ENCODE data around the gene COTL1.
"Not testable (repeated sequence)": the region's sequence is repeated elsewhere in the genome, so short reads cannot be mapped to it uniquely, and the experiment has no call there.

Gene COTL1

DNA sequence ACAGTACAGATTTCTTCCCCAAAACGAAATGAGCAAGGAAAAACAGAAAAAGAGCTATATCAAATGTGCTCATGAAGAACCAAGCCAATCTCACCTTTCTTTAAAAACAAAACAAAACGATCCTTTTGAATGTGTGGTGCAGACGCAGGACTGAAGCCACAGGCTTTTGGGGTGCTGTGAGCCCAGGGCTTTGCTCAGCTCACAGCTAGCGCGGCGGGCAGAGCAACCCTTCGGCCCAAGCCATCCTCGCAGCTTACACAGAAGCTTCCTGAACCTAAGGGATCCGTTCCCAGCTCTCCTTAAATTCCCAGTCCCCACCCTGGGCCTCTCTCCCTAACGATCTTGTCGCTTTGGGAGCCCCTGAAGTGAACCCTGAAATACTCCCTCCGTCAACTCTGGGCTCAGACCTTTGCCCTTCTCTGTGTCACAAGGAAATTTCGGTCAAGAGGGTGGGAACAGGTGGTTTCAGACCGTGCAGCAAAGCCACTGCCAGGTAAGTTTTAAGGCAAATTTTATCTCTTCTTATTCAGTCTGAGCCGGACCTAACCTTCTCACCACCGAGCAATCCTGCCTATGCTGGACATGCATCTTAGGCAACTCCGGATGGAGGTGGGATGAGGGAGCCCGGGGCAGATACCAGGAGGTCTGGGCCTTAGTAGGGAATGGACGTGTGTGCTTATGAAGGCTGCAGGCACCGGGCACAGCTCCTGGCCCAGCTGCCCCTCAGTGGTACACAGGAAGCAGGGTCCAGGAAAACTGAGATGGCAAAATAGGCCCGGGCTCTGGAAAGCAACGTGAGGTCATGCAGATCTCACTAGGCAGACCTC, 52.0 kb downstream of the COTL1 start:
- Mint-ChIP-seq H3K4me1 (peaks cover 19% of the 10 kb centered on the region), H3K27ac (peak overlapping the region; percentile 72), H3K36me3 (peaks cover 25% of the 10 kb centered on the region), H3K4me3 (no peak overlapping the region), H3K9me3 (no peaks in the 10 kb centered on the region), H3K27me3 (no peaks in the 10 kb centered on the region)

DNA sequence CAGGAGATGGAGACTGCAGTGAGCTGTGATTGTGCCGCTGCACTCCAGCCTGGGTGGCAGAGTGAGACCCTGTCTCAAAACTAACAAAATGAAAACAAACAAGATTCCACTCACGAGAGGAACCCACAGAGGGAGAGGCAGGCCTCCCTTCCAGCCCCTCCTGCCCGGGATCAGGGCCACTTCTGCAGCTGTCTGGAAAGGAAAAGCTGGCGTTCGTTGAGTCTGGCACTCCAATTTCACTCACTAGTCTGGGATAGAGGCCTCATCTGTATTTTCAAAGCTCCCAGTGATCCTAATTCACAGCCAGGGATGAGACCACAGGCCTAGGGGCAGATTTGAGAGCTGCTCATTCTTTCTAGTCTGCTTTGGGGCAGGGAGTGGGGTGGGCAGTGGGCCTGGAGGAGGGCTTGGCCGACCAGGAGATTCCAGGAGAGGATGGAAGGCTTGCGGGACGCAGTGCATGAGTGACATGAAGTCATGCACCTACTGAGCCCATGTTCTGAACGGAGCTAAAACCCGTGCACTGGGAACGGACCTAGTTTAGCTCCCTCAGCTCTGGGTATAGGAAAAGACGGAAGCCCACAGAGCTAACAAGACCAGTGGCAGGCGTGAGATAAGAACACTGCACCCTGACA, 54.0 kb downstream of the COTL1 start:
- Mint-ChIP-seq H3K4me1 (peaks cover 15% of the 10 kb centered on the region), H3K36me3 (peaks cover 13% of the 10 kb centered on the region), H3K27me3 (no peaks in the 10 kb centered on the region), H3K27ac (no peak overlapping the region), H3K4me3 (no peak overlapping the region), H3K9me3 (no peaks in the 10 kb centered on the region)

DNA sequence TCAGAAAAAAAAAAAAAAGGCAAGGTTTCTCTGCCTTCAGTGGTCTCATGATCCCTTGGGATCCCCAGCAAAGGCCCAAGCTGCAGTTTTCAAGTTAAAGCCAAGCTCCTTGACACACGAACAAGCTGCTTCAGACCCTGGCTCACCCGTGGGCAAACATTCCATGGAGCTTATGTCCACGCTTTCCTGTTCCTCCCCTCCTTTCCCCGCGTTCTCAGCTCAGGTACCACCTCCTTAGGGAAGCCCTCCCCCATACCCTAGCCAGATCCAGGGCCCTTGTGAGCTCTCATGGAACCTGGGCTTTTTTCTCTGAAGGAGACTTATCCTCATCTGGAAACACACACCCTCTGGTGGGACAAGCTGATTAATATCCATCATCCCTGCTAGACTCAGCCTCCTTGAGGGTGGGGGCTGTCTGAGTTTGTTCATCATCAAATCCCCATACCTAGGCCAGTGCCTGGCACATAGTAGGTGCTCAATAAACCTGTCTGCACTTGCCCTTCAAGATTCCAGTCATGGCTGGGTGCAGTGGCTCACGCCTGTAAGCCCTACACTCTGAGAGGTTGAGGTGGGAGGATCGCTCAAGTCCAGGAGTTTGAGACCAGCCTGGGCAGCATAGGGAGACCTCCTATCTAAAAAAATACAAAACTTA, 54.7 kb downstream of the COTL1 start:
- H3K27me3 Mint-ChIP-seq = no peaks in the 10 kb centered on the region
- H3K27ac Mint-ChIP-seq = no peak overlapping the region
- H3K4me3 Mint-ChIP-seq = no peak overlapping the region
- H3K9me3 Mint-ChIP-seq = no peaks in the 10 kb centered on the region
- H3K4me1 Mint-ChIP-seq = peaks cover 10% of the 10 kb centered on the region
- H3K36me3 Mint-ChIP-seq = peaks cover 10% of the 10 kb centered on the region

DNA sequence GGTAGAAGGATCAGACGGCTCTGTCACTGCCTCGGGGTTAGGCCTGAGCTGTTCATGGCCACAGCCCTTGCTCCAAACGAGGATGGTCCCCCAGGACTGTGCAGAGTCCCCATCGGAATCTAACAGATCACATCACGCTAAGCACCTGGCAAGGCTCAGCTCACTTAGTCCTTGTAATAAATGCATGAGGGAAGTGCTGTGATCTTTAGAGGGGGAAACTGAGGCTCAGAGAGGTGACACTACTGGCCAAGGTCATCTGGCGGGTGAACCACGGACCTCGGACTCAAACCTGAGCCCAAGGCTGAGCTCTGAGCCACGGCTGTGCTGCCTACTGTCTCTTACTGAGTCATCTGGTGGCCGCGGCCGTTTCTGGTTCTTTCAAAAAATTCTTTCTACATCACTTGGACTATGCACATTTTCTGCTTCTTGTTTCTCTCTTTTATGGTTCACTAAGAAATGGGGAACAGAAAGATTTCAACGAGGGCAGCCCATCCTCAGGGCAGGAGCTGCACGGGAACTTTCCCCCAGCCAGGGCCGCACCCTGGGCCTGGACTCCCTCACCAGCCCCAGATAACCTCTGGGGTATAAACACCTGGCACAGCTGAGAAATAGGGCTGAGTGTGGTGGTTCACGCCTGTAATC, 55.6 kb downstream of the COTL1 start:
- H3K36me3 Mint-ChIP-seq = peaks cover 9% of the 10 kb centered on the region
- H3K27me3 Mint-ChIP-seq = no peaks in the 10 kb centered on the region
- no peak overlapping the region for H3K27ac Mint-ChIP-seq
- H3K4me3 Mint-ChIP-seq = no peak overlapping the region
- H3K4me1 Mint-ChIP-seq = peaks cover 8% of the 10 kb centered on the region
- no peaks in the 10 kb centered on the region for H3K9me3 Mint-ChIP-seq

GRCh38 chr16:84561291-84561690, 56.6 kb downstream of the COTL1 start:
- Mint-ChIP-seq H3K27ac (no peak overlapping the region), H3K4me3 (no peak overlapping the region), H3K27me3 (no peaks in the 10 kb centered on the region), H3K4me1 (peaks cover 5% of the 10 kb centered on the region), H3K36me3 (peaks cover 5% of the 10 kb centered on the region), H3K9me3 (no peaks in the 10 kb centered on the region)

GRCh38 chr16:84560269-84560668, 57.6 kb downstream of the COTL1 start:
- H3K27me3 Mint-ChIP-seq = no peaks in the 10 kb centered on the region
- no peak overlapping the region for H3K27ac Mint-ChIP-seq
- H3K36me3 Mint-ChIP-seq = no peaks in the 10 kb centered on the region
- no peak overlapping the region for H3K4me3 Mint-ChIP-seq
- H3K4me1 Mint-ChIP-seq = peaks cover 14% of the 10 kb centered on the region
- H3K9me3 Mint-ChIP-seq = no peaks in the 10 kb centered on the region

GRCh38 chr16:84559311-84559932, 58.5 kb downstream of the COTL1 start:
- no peak overlapping the region for H3K4me3 Mint-ChIP-seq
- no peaks in the 10 kb centered on the region for H3K9me3 Mint-ChIP-seq
- peaks cover 23% of the 10 kb centered on the region for H3K4me1 Mint-ChIP-seq
- no peak overlapping the region for H3K27ac Mint-ChIP-seq
- H3K36me3 Mint-ChIP-seq = no peaks in the 10 kb centered on the region
- H3K27me3 Mint-ChIP-seq = no peaks in the 10 kb centered on the region

GRCh38 chr16:84558850-84559249, 59.0 kb downstream of the COTL1 start:
- not testable (repeated sequence) for H3K9me3 Mint-ChIP-seq, H3K27me3 Mint-ChIP-seq, H3K4me3 Mint-ChIP-seq, H3K27ac Mint-ChIP-seq, H3K36me3 Mint-ChIP-seq
- peaks cover 28% of the 10 kb centered on the region for H3K4me1 Mint-ChIP-seq

GRCh38 chr16:84557504-84557903, 60.4 kb downstream of the COTL1 start:
- Mint-ChIP-seq H3K27ac (no peak overlapping the region), H3K9me3 (no peaks in the 10 kb centered on the region), H3K27me3 (no peaks in the 10 kb centered on the region), H3K4me1 (peaks cover 38% of the 10 kb centered on the region), H3K4me3 (no peak overlapping the region), H3K36me3 (no peaks in the 10 kb centered on the region)

DNA sequence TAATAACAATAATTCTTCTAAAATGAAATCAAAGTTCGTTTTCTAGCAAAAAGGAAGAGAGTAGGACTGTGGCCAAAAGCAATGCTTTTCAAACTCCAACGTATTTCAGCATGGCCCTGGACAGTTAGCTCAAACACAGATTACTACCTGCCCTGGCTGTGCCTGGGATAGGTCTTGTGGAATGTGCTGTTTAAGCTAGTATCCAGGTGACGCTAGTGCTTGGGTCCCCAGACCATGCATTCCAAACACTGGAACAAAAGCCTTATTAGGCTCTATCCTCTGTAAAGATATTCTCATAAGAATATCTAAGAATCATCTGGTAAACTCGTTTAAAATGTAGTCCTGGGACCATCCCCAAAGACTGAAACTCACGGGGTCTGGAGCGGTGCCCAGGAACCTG, 60.8 kb downstream of the COTL1 start:
- no peak overlapping the region for H3K4me3 Mint-ChIP-seq
- H3K27me3 Mint-ChIP-seq = no peaks in the 10 kb centered on the region
- no peaks in the 10 kb centered on the region for H3K36me3 Mint-ChIP-seq
- H3K27ac Mint-ChIP-seq = no peak overlapping the region
- H3K4me1 Mint-ChIP-seq = peaks cover 42% of the 10 kb centered on the region
- no peaks in the 10 kb centered on the region for H3K9me3 Mint-ChIP-seq

DNA sequence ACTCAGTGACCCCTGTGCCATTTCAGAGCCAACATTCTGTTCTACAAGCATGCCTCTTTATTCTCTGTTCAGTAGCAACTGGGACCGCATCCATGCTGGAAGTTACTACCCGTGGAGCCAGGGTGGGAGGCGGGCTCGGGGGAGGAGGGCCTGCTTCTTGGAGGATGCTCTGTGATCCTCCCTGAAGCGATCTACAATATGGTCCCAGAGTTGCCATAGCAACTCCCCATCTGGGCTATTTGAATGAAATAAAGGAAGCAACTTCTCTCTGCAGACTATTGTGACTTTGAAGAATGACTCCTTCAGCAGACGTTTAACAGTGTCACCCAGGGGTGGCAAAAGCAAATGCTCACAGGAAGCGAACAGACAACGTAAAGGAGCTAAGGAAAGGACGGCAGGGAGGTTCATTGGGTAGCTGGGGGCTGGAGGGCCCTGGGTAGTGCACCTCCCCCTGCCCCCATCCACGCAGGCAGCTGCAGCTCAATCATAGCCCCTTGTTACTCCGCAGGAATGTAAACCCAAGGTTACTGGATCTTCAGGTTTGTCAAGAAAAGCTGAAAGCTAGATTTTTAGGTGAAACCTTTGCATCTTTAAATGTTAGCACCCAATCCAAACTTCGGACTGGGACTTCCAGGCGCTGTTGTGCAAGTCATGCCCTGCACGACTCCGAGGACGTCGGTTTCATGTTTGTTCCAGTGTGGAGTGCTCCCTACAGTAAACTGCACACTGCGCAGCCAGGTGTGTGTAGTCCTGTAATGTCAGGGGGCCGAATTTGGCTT, 62.3 kb downstream of the COTL1 start:
- H3K36me3 Mint-ChIP-seq = no peaks in the 10 kb centered on the region
- H3K9me3 Mint-ChIP-seq = no peaks in the 10 kb centered on the region
- peak overlapping the region; percentile 41 for H3K27ac Mint-ChIP-seq
- H3K4me1 Mint-ChIP-seq = peaks cover 48% of the 10 kb centered on the region
- H3K27me3 Mint-ChIP-seq = no peaks in the 10 kb centered on the region
- no peak overlapping the region for H3K4me3 Mint-ChIP-seq

GRCh38 chr16:84554627-84555328, 63.1 kb downstream of the COTL1 start:
- Mint-ChIP-seq H3K27ac (peak overlapping the region; percentile 94), H3K36me3 (no peaks in the 10 kb centered on the region), H3K9me3 (no peaks in the 10 kb centered on the region), H3K27me3 (no peaks in the 10 kb centered on the region), H3K4me3 (peak overlapping the region; percentile 6), H3K4me1 (peaks cover 51% of the 10 kb centered on the region)

DNA sequence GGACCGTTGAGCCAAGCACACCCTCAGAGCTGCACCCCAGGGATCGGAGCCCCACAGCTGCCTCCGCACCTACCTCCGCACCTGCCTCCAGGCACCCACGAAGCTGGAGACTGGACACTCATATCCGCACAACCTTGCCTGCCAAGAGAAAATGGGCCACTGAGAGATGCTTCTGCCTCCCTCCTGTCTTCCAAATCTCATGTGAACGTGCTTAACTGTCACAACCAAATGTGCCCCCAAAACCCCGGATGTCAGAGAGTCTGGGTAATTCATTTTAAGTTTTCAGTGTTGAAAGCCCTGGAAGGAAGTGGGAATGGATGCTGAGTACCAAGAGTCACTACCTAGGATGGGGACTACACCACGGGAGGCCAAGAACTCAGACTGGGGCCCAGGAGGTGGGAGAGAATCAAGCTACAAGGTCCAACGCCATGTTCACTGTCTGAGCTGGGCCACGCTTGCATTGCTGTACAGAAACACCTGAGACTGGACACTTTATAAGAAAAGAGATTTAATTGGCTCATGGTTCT, 63.9 kb downstream of the COTL1 start:
- peaks cover 60% of the 10 kb centered on the region for H3K4me1 Mint-ChIP-seq
- H3K27ac Mint-ChIP-seq = peak overlapping the region; percentile 94
- H3K4me3 Mint-ChIP-seq = peak overlapping the region; percentile 92
- no peaks in the 10 kb centered on the region for H3K9me3 Mint-ChIP-seq
- H3K36me3 Mint-ChIP-seq = no peaks in the 10 kb centered on the region
- no peaks in the 10 kb centered on the region for H3K27me3 Mint-ChIP-seq

DNA sequence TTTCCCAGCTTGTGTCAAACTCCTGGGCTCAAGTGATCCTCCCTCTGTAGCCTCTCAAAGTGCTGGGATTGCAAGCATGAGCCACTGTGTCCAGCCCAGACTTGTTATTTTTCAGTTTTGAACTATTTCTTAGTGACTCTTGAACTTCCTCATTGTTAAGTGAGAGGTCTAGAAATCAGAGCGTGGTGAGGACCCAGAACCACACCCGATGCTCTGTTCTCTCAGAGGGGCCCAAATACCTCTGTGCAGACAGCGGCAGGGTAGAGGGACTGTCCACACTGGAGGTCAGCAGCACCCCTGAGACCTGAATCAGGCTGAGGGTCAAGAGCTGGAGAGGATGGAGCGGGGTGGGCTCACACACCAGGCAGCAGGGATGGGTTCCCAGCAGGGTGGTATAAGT, 65.7 kb downstream of the COTL1 start:
- no peaks in the 10 kb centered on the region for H3K27me3 Mint-ChIP-seq
- H3K4me1 Mint-ChIP-seq = peaks cover 69% of the 10 kb centered on the region
- H3K36me3 Mint-ChIP-seq = no peaks in the 10 kb centered on the region
- H3K9me3 Mint-ChIP-seq = no peaks in the 10 kb centered on the region
- peak overlapping the region; percentile 96 for H3K27ac Mint-ChIP-seq
- H3K4me3 Mint-ChIP-seq = peak overlapping the region; percentile 92

Measured in activated naive CD4-positive, alpha-beta T cell treated with anti-CD3 and anti-CD28 coated beads, Interleukin-2, amount 50 U/mL, for 24 hours (primary cell).